HG03378 (cell line): ENCODE measurements around the gene PAX5.
"Not testable (repeated sequence)": the region's sequence is repeated elsewhere in the genome, so short reads cannot be mapped to it uniquely, and the experiment has no call there.

Experiments
- ATAC-seq: cut with Tn5 transposase; IDR thresholded peaks from one replicate; pipeline ENCODE4 v1.9.1; 2021; ENCODE audit warnings: mild to moderate bottlenecking, moderate library complexity; ENCODE audit not compliant: unreplicated experiment

The PAX5 gene

DNA sequence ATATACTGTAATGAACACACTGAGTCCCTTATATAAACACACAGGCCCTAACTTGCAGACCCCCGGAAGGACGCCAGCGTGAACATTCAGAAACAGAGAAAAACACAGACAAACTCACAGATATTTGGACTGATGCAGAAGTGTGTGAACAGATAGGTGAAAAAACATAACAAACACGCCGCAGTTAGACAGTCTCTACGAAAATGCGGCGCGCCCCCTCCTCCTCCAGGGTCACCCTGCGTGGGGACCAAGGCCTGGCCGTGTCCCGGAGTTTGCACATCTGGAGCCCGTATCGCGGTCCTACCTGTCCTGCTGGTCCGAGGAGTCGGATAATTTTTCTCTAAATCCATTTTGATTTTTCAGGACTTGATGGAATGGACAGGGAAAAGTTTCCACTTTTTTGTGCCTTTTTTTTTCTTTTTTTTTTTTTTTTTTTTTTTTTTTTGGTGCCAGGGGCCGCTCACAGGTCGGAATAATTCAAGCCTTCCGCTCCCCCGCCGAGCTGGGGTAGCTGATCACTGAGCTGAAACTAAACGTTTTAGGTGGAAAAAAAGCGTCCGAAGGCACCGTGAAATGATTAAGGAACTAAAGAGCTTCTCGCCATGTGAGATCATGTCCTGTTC, at the start of gene PAX5:
Gene PAX5, minus strand, starts transcription at position 587 of the 623 bp plus-strand sequence. Its CDS starts 237 bp downstream, at position 350.
- peak; percentile 6 for ATAC-seq

DNA sequence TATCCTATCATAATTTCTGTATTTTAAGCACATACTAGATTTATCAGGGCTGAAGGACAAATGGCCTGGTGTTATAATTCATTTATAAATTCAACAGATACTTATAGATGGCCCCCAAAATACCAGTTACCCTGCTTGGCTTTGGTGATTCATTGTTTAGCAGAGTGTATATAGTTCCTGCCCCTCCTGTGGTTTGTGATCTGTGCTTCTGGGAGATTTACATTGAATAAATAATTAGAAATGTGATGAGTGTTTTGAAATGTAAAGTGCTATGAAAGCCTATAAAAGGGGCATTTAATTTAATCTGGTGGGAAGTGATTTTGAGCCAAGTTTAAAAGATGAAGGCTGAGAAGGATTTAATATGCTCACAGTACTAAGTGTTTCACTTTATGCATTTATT, 49.6 kb upstream of the PAX5 start:
- ATAC-seq, result no peak

DNA sequence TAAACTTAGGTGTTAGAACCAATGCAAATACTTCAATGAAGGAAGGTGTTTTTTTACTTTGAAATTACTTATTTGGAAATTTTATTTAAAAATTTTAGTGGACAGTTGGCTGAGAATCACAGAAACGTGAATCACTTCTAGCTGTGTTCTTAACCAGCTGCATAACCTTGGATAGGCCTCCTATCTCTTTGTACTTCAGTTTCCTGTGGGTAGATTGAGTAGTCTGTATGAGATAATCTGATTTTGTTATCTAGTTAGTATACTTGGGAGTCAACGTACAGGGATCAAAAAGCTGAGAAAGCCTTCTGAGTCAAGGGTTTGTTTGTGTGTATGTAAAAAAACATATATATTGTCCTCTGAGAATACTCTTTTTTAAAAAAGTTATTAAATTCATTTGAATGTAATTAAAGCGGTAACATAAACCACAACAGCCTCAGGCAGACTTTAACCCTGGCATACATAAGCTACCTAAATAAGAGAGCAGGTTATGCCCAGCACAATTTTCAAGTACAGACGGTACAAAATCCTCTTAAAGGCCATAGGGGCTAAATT, 48.2 kb upstream of the PAX5 start:
- no peak for ATAC-seq

DNA sequence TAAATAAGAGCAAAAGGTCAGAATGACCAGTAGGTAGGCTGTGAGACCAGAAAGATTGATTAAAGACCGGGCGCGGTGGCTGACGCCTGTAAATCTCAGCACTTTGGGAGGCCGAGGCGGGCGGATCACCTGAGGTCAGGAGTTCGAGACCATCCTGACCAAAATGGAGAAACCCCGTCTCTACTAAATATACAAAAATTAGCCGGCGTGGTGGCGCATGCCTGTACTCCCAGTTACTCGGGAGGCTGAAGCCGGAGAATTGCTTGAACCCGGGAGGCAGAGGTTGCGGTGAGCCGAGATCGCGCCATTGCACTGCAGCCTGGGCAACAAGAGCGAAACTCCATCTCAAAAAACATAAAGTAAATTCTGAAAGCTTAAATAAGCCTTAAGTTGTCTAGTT, 47.4 kb upstream of the PAX5 start:
- ATAC-seq, result not testable (repeated sequence)

DNA sequence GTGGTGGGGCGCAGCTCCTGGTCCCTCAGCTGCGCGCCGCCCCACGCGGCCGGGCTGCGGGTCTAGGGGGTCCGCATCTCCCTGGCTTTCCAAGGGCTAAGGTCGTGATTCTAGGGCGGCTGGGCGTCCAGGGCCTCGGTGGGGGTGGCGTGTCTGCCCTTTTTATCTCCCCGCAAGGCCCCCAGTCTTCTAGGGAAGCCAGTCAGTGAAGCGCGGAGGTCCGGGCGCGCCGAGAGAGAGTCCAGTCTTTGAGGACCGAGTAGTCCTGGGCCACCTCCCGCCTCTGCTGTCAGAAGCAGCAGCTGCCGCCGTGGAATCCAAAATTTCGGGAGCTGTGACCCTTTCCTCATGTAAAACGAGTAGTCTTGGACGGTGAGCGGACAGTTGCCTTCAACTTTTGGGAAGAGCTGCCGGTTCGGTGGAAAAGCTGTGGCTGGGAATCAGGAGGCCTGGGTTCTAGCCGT, 46.1 kb upstream of the PAX5 start:
- ATAC-seq, result peak; percentile 7

DNA sequence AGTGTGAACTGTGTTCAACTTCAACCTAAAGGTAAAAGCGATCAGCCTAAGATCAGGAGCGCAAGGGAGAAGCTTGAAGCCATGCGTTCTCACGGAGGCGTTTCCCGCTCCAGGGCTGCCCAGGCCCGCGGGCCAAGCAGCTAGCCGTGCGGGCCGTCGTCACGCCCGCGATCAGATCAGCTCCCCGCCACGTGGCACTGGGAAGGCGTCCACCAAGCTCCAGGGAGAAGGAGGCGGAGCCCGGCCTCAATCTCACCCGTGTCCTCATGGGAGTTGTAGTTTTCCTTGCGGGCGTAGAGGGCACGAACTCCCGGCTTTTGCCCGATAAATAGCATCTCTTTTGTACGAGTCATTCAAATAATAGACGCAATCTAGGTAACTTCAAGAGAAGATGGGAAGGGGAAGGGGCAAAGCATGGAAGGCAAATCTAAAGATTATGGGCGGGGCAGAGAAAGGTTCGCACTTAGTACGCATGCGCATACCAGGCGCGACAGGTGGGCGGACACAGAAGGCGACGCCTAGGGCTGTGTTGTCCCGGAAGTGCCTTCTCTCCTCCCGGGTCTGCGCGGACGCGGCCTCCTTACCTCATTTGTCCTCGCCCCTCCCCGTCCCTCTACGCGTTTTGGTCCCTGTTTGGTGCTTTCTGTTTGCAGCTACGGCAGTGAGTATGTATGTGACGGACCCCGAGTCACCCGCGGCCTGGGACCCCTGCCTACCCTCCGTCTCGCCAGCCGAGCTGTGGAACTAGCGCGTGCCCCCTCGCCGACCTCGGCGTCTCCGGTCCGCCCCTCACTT, 45.5 kb upstream of the PAX5 start:
- ATAC-seq, result peak; percentile 63

DNA sequence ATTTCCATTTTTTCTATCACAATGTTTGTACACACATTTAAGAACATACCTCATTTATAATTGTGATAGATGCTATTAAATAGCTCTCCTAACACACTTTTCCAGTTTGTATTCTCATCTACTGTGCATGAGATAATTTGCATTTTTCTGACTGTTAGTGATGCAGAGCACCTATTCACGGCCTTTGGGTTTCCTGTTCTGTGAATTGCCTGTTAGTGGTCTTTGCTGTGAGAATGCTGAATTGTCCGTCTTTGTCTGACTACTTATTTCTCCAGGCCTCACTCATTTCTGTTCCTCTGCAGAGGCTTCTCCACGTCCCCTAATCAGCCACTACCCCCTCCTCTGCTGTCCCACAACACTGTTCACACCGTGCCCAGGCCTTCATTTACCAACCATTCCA, 40.7 kb upstream of the PAX5 start:
- peak; percentile 40 for ATAC-seq

DNA sequence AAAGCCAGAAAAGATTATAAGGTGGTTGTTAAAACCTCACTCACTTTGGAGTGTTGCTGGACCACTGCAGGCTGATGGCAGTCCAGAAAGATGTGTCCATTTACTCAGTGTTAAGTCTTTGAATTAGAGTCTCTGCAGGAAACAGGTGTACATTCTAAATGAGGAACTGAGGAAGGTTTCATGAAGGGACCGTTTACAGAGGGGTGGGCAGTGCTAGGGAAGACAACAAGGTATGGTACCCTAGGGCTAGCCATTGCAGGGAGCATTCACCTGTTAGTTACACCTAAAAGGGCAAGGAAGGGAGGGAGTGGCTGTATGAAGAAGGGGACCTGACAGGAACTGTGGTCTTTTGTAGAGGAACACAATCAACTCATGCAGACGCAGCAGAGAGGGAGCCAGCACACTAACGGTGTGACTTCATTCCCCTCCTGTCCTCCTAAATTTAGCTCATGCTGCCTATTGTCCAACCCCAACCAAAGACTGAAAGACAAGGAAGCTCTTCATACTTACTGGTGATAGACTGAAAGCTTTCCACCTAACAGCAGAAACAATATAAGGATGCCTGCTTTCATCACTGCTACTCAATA, 32.2 kb upstream of the PAX5 start:
- peak; percentile 54 for ATAC-seq

DNA sequence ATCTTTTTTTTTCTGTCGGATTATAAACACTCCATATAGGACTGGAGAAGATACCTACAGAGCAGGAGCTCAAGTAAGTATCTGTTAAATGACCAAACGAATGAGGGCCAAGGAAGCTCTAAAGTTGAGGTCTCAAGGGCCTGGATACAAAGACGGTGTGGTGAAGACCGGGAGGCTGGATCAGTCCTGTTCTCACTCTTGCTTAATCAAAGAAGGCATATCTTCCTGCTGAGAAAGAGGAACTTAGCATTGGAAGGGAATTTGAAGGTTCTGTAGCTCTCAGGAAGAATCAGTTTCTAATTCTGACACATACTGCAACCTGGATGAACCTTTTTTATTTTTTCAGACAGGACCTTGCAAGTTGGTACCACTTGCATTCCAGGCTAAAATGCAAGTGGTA, 28.3 kb upstream of the PAX5 start:
- no peak for ATAC-seq

DNA sequence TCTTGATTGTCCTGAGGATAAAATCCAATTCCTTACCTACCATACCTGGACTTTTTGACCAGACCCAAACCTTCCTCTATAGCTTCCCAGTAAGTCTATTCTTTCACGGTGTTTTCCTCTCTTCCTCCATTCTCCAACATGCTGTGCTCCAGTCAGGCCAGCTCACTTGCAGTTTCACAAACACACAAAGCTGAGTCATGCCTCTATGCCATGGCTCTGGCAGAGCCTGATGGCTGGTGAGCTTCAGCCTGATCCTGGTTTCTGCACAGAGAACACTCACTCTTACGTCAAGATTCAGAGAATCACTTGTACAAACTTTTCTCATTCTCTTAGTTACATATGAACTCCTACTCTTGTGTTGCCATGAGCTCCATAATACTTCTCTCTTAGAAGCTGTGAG, 27.7 kb upstream of the PAX5 start:
- ATAC-seq, result no peak

DNA sequence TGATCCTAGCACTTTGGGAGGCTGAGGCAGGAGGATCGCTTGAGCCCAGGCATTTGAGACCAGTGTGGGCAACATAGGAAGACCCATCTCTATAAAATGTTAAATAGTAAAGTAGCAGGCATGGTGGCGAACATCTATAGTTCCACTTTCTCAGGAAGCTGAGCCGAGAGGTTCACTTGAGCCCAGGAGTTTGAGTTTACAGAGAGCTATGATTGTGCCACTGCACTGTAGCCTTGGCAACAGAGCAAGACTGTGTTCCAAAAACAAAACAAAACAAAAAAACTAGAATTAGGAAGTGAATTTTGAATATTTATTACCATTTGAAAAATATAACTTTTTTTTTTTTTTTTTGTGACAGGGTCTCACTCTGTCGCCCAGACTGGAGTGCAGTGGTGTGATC, 26.8 kb upstream of the PAX5 start:
- ATAC-seq, result no peak

DNA sequence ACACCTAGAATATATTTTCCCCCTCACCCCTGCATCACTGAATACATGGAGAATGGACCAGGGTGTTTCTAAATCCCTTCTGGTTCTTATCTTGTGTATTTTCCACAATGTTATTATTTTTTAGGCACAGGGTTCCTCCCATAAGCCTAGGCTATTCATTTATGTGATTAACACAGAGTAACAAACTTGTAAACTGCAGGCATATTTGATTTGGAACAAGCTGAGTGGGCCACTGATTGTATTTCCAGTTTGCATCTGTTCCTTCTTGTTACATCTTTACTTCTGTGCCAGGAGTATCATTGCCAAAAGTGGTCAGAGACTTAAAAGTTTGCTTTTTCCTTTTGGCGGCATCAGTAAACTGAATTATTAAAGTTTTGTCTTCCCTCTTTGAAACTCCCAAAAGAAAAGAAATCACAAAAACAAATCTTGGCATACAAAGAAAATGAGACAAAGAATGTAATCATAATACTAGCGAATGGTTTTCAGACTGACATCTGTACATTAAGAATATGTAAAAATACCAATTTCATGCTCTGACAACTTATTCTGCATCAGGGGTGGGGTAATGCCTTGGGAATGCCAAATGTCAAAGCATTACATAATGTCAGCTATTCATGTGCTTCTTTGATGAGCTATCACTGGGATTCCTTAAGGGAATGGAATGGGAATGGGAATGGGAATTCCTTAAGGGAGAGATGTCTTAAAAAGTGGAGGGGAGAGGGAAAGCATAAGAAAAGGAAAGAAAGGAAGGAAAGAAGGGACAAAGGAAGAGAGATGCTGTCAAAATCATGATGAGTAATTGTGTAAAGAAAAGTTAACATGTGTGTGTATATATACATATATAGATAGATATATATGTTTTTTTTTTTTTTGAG, 22.2 kb upstream of the PAX5 start:
- no peak for ATAC-seq

DNA sequence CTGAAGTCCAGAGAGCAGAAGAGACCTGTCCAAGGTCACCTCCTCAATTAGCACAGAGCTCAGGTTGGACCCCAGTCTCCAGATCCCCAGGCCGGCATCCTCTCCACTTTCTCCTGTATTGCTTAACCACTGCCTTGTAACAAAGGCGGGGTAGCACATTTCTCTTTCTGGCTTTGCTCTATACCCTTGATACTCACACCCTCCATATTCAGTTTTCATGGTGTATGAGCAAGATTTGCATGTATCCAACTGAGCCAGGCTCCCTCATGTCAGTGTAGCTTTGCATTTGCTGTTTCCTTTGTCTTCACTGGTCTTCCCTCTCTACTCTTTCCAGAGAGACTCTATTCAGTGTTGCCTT, 20.3 kb upstream of the PAX5 start:
- ATAC-seq, result not testable (repeated sequence)

DNA sequence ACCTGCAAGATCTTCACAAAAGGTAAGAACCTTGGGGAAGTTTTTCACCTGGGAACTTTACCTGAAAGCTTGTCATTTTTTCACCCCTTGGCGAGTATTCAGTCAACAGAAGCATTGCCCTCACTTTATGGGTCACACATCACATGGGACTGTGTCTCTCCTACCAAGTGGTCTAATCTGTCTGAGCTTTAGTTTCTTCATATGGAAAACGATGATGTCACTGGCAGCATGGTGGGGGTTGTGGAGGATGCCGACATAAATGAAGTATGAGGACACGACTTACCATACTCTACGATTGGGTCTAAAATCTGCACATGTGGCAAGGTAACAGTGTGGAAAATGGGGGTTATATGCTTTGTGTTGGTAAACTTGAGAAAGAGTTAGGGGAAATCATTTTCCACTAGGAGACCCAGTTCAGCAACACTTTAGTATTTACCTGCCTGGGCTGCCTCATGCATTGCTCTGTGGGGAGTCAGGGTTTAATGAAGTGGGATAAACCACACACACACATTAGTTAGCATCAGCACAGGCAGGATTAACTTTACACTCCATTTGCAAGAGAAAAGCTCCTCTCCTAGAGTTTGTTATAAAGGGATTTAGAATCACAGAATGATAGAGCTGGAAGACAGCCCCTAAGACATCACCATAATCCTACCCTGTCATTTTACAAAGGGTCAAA, 19.8 kb upstream of the PAX5 start:
- ATAC-seq, result no peak

DNA sequence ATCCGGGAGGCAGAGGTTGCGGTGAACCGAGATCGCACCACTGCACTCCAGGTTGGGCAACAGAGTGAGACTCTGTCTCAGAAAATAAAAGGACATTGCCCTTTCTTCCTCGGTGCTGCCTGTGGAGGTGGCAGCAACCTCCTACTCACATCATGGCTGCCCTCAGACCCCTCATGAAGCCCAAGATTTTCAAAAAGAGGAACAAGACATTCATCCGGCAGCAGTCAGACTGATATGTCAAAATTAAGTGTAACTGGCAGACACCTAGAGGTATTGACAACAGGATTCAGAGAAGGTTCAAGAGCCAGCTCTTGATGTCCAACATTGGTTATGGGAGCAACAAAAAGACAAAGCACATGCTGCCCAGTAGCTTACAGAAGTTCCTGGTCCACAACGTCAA, 12.6 kb upstream of the PAX5 start:
- ATAC-seq, result no peak

DNA sequence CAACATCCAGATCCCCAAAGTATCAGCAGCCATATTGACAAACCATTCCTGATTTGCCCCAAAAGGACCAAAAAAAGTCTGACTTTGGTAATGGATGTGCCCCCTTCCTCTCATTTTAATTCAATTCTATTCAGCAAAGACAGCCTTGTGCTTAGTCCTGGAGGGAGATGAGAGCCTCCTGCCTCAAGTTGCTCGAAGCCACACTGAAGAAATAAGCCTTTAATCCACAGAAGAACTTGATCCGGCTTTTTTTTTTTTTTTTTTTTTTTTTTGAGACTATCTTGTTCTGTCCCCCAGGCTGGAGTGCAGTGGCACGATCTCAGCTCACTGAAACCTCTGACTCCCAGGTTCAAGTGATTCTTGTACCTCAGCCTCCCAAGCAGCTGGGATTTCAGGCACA, 8.4 kb upstream of the PAX5 start:
- no peak for ATAC-seq

DNA sequence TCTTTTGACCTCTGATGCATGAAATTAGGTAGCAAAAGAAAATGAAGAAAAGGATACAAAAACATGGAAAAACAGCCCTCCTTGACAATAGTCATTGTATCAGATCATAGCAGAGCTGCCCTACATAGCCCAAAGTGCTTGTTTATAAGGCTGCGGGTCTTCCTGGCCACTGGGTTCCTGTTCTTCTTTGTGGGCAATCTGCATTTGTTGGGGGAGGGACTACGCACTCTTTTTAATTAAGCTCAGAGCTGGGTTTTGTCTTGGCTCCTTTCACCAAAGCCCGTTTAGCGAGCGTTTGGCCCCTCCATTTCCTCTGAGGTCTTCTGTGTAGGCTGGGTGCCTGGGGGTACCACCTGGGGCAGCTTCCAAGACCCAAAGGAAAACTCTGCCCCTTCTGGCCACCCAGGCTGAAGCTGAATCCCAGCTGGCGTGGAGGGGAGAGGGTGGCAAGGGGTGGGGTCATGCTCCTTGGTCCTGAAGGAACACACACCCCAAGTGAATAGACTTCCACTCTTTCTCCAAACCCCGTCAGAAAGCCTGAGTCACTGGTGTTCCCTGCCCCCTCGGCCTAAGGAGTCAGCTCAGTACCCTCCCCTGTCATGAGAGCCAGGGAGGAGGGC, 6.5 kb upstream of the PAX5 start:
- ATAC-seq, result no peak

DNA sequence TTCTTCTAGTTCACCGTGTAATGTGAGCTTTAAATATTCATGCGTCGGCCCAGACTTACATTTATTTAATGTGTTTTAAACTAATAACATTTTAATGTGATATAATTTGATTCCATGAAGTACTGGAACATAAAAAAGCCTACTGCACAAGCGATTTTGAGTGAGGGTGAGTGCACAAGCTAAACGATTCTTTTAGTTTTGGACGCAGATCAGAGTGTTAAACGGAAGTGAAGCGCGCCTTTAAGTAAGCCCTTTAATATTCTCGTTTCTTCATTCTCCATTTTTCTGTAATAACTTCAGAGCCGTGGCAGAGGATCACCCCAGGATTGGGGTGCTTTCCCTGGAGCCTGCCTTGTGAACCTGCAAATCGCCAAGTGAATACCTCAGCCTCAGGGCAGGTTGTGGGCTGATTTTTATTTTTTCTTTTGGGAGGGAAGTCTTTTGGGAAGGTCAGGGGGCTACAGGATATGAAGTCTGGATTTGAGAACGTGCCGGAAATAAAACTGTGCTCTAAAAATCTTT, 4.9 kb upstream of the PAX5 start:
- ATAC-seq, result no peak

DNA sequence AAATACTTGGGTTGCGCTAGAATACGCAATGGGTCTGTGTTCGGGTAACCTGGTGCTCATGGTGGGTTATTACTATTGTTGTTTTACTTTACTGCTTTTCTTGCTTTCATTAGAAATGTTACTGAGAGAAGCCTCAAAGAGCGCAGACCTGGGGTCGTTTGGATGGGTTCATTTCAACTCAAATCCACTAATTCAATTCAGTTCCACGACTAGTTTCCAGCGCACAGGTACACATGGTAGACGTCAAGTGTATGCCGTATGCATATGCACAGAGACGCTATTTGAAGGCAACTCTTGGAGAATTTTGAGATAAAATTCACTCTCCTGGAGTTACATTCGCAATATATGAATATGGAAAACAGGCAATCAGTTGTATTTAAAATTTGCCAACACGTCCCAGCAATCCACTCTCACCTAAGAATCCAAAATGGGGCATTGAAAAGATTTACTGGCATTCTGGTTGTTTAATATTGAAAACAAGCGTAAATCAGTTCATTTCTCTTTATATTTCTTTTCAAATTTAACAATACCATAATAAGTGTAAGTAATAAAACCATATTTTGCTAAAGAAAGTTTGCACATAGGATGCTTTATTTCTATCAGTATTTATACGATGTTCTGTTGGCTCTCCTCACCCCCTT, 4.4 kb upstream of the PAX5 start:
- no peak for ATAC-seq
